KMS-11 (cell line): ENCODE measurements around the gene VPS52.
"Not testable (repeated sequence)": the region's sequence is repeated elsewhere in the genome, so short reads cannot be mapped to it uniquely, and the experiment has no call there.

Experiments
- H2AFZ ChIP-seq: fragments of 200-600 bp; sonication (generic); 2 replicates; pipeline ENCODE4 v1.6.1; 2016; ENCODE audit warnings: antibody characterized with exemption, mixed run types, low read depth
- H3K27ac ChIP-seq: fragments of 200-600 bp; sonication (generic); 2 replicates; pipeline ENCODE4 v1.6.1; 2016; ENCODE audit warnings: mild to moderate bottlenecking, mixed run types
- H3K27me3 ChIP-seq: fragments of 200-600 bp; sonication (generic); 2 replicates; pipeline ENCODE4 v1.6.1; 2017; ENCODE audit warnings: mild to moderate bottlenecking, low read depth, mixed run types, moderate library complexity; ENCODE audit not compliant: insufficient read depth
- H3K36me3 ChIP-seq: fragments of 200-600 bp; sonication (generic); 2 replicates; pipeline ENCODE4 v1.6.1; 2017; ENCODE audit warnings: mild to moderate bottlenecking, mixed run types; ENCODE audit not compliant: insufficient read depth
- H3K4me1 ChIP-seq: fragments of 200-600 bp; sonication (generic); 2 replicates; pipeline ENCODE4 v1.6.1; 2016; ENCODE audit warnings: mild to moderate bottlenecking, low read depth, mixed run types; ENCODE audit not compliant: poor library complexity, severe bottlenecking
- H3K4me2 ChIP-seq: fragments of 200-600 bp; sonication (generic); 2 replicates; pipeline ENCODE4 v1.7.0; 2016; ENCODE audit warnings: mild to moderate bottlenecking, mixed run types
- H3K4me3 ChIP-seq: fragments of 200-600 bp; sonication (generic); IDR thresholded peaks from 2 replicates; pipeline ENCODE4 v1.6.1; 2017; ENCODE audit warnings: low read depth, low read length, mixed read lengths; ENCODE audit not compliant: insufficient read depth
- H3K79me2 ChIP-seq: fragments of 200-600 bp; sonication (generic); 2 replicates; pipeline ENCODE4 v1.6.1; 2016; ENCODE audit warnings: low read depth, mixed run types; ENCODE audit not compliant: insufficient read depth
- H3K9ac ChIP-seq: fragments of 200-600 bp; sonication (generic); 2 replicates; pipeline ENCODE4 v1.6.1; 2016; ENCODE audit warnings: mild to moderate bottlenecking, mixed run types
- H4K20me1 ChIP-seq: fragments of 200-600 bp; sonication (generic); 2 replicates; pipeline ENCODE4 v1.6.1; 2016; ENCODE audit warnings: mild to moderate bottlenecking, mixed run types; ENCODE audit not compliant: insufficient read depth
- TF ChIP-seq, protein P1 (sequence below): fragments of 200-600 bp; sonication (generic); conservative IDR thresholded peaks from 2 replicates; pipeline ENCODE4 v1.6.1; 2017; ENCODE audit warnings: low read depth, mild to moderate bottlenecking, antibody characterized with exemption, low read length, moderate library complexity, mixed read lengths

Gene VPS52

GRCh38 chr6:33276864-33277662, 5.4 kb upstream of the VPS52 start, which contains the start of gene B3GALT4:
Gene B3GALT4 (plus strand): TSS chr6:33277123. CDS start chr6:33277420, 297 bp downstream.
- H3K27me3 ChIP-seq = no peaks in the 10 kb centered on the region
- no peak within 1 kb of the TSS for H3K4me2 ChIP-seq
- no peak within 1 kb of the TSS for H3K9ac ChIP-seq
- peaks cover 24% of the 10 kb centered on the region for H3K4me1 ChIP-seq
- H3K27ac ChIP-seq = no peak within 1 kb of the TSS; the same call in 1 of the 2 replicates
- TF ChIP-seq, protein P1, sequence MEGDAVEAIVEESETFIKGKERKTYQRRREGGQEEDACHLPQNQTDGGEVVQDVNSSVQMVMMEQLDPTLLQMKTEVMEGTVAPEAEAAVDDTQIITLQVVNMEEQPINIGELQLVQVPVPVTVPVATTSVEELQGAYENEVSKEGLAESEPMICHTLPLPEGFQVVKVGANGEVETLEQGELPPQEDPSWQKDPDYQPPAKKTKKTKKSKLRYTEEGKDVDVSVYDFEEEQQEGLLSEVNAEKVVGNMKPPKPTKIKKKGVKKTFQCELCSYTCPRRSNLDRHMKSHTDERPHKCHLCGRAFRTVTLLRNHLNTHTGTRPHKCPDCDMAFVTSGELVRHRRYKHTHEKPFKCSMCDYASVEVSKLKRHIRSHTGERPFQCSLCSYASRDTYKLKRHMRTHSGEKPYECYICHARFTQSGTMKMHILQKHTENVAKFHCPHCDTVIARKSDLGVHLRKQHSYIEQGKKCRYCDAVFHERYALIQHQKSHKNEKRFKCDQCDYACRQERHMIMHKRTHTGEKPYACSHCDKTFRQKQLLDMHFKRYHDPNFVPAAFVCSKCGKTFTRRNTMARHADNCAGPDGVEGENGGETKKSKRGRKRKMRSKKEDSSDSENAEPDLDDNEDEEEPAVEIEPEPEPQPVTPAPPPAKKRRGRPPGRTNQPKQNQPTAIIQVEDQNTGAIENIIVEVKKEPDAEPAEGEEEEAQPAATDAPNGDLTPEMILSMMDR = 0 out of 2 replicates have a peak, but pooled peaks have one; percentile 19
- H3K79me2 ChIP-seq = peaks cover 35% of the 10 kb centered on the region
- H4K20me1 ChIP-seq = peaks cover 16% of the 10 kb centered on the region; the same call in 1 of the 2 replicates
- H3K36me3 ChIP-seq = peaks cover 29% of the 10 kb centered on the region; the same call in 1 of the 2 replicates
- no peak within 1 kb of the TSS for H2AFZ ChIP-seq
- no peak within 1 kb of the TSS for H3K4me3 ChIP-seq

GRCh38 chr6:33276581-33276863, 4.8 kb upstream of the VPS52 start:
- Histone ChIP-seq H3K4me2 (no peak overlapping the region), H4K20me1 (peaks cover 16% of the 10 kb centered on the region; the same call in 1 of the 2 replicates), H2AFZ (no peak overlapping the region), H3K79me2 (peaks cover 36% of the 10 kb centered on the region), H3K4me1 (peaks cover 24% of the 10 kb centered on the region), H3K9ac (no peak overlapping the region), H3K4me3 (no peak overlapping the region), H3K27me3 (no peaks in the 10 kb centered on the region), H3K36me3 (peaks cover 29% of the 10 kb centered on the region; the same call in 1 of the 2 replicates), H3K27ac (no peak overlapping the region)
- TF ChIP-seq, protein P1 = no peak

GRCh38 chr6:33275795-33276580, 4.3 kb upstream of the VPS52 start:
- Histone ChIP-seq H3K4me1 (peaks cover 24% of the 10 kb centered on the region), H4K20me1 (peaks cover 16% of the 10 kb centered on the region; the same call in 1 of the 2 replicates), H3K79me2 (peaks cover 39% of the 10 kb centered on the region), H3K36me3 (peaks cover 29% of the 10 kb centered on the region; the same call in 1 of the 2 replicates)
- H2AFZ ChIP-seq, H3K4me2 ChIP-seq, H3K9ac ChIP-seq, H3K4me3 ChIP-seq, H3K27ac ChIP-seq, H3K27me3 ChIP-seq: not testable (repeated sequence)

DNA sequence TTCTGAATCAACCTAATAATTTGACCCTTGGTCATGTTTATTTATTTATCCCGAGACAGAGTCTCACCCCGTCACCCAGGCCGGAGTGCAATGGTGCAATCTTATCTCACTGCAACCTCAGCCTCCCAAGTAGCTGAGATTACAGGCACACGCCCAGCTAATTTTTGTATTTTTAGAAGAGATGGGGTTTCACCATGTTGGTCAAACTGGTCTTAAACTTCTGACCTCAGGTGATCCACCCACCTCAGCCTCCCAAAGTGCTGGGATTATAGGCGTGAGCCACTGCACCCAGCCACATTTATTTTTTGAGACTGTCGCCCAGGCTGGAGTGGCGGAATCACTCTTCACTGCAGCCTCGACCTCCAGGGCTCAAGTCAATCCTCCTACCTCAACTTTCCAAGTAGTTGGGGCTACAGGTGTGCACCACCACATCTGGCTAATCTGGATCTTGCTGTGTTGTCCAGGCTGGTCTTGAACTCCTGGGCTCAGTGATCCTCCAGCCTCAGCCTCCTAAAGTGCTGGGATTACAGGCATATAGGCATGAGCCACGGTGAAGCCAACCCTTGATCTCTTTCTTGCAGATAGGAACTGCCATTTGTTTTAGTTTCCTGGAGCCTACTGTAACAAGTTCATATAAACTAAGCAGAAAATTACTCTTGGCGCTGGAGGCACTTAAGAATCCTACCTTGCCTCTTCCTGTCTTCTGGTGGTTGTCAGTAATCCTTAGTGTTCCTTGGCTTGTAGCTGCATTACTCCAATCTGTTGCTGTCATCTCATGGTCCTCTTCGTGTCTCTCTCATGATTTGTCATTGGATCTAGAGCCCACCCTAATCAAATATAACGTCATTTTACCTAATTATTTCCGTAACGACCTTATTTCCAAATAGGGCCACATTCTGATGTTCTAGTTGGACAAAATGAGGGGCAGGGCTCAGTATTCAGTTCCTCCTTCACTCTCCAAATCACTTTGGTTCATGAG, 2.5 kb upstream of the VPS52 start:
- Histone ChIP-seq H2AFZ (no peak overlapping the region), H3K4me1 (peaks cover 27% of the 10 kb centered on the region), H3K79me2 (peaks cover 42% of the 10 kb centered on the region), H3K9ac (no peak overlapping the region), H3K27ac (peak overlapping the region; percentile 85; the same call in 1 of the 2 replicates), H3K36me3 (peaks cover 29% of the 10 kb centered on the region; the same call in 1 of the 2 replicates), H4K20me1 (peaks cover 16% of the 10 kb centered on the region; the same call in 1 of the 2 replicates), H3K27me3 (no peaks in the 10 kb centered on the region), H3K4me2 (peak overlapping the region; percentile 66), H3K4me3 (no peak overlapping the region)
- TF ChIP-seq, protein P1 = no peak
